Activated CD8-positive, alpha-beta T cell treated with anti-CD3 and anti-CD28 coated beads, Interleukin-2, amount 10 ng/mL, durations not matched to agents 7 days and 5 days (primary cell): ENCODE results near the gene MAP3K10. TPM values are rescaled to one million over a fixed set of nuclear protein-coding genes. Genes with fewer than 3 reads are reported as not detected.

Experiments used
- ATAC-seq: fragments of 150-1000 bp; cut with Tn5 transposase; one replicate; pipeline ENCODE4 v1.10.0; 2021; ENCODE audit warnings: moderate library complexity
- CTCF ChIA-PET: fragments of 350-600 bp; sonication (Branson Sonifier 250); formaldehyde crosslinking; loops from one replicate; lab custom pipeline; 2021; ENCODE audit warnings: antibody characterized with exemption; lab: Charles Lee
- POLR2A ChIA-PET: fragments of 350-600 bp; sonication (Branson Sonifier 250); formaldehyde crosslinking; loops from one replicate; lab custom pipeline; 2021; ENCODE audit warnings: antibody characterized with exemption; lab: Charles Lee
- DNase-seq: peaks from one replicate; pipeline ENCODE4 v3.0.0-alpha.2; 2020
- H3K27ac Mint-ChIP-seq: one replicate; pipeline ENCODE4 v1.8.0; 2021; ENCODE audit warnings: mild to moderate bottlenecking, mixed read lengths
- H3K27me3 Mint-ChIP-seq: one replicate; pipeline ENCODE4 v1.8.0; 2021; ENCODE audit warnings: low read depth, mixed read lengths
- H3K36me3 Mint-ChIP-seq: one replicate; pipeline ENCODE4 v1.8.0; 2021; ENCODE audit warnings: low read depth, mixed read lengths
- H3K4me1 Mint-ChIP-seq: one replicate; pipeline ENCODE4 v1.8.0; 2021; ENCODE audit warnings: low read depth, mixed read lengths
- H3K4me3 Mint-ChIP-seq: one replicate; pipeline ENCODE4 v1.8.0; 2021; ENCODE audit warnings: mild to moderate bottlenecking, mixed read lengths
- H3K9me3 Mint-ChIP-seq: one replicate; pipeline ENCODE4 v1.8.0; 2022; ENCODE audit warnings: mixed read lengths; ENCODE audit not compliant: insufficient read depth
- total RNA-seq, 2 experiments: library from RNA; stranded (reverse); gene quantifications; one replicate each; pipeline ENCODE4 v1.2.3, GENCODE V29; 2021

MAP3K10 gene
- total RNA-seq, 2 experiments from 2014 or later = 16.2 to 18.4 TPM

DNA sequence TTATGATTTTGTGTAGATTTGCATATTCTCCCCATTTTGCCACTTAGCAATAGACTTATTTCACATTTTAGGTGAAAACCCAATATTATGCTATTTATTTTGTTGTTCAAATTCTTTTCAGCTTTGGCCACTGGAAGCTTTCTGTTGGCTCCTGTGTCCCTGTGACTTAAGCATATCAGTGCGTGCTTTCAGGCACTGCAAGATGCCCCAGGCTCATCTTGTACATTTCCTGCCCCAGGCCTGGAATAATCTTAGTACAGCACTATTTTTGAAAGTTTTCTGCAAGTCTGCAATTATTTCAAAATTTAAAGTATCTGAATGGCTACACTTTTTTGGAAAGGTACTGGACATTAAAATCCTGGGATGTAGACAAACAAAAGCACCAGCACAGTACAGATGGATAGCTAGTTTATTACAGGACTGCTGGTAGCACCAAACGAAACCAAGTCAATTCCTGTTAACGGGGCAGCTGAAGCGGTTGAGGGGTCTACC is 38.7 kb downstream of the MAP3K10 start:
- ChIA-PET CTCF (interaction anchor here (1.0 kb wide), 1 partner anchor 64 kb away, joined by 3 read pairs; no protein-coding TSS in a partner anchor), POLR2A (no interaction called here)
- H3K9me3 Mint-ChIP-seq = no peaks in the 10 kb centered on the region
- no peak overlapping the region for H3K27ac Mint-ChIP-seq
- peaks cover 13% of the 10 kb centered on the region for H3K4me1 Mint-ChIP-seq
- peaks cover 23% of the 10 kb centered on the region for H3K27me3 Mint-ChIP-seq
- DNase-seq (no peak), ATAC-seq (no peak)
- no peak overlapping the region for H3K4me3 Mint-ChIP-seq
- peaks cover 4% of the 10 kb centered on the region for H3K36me3 Mint-ChIP-seq

DNA sequence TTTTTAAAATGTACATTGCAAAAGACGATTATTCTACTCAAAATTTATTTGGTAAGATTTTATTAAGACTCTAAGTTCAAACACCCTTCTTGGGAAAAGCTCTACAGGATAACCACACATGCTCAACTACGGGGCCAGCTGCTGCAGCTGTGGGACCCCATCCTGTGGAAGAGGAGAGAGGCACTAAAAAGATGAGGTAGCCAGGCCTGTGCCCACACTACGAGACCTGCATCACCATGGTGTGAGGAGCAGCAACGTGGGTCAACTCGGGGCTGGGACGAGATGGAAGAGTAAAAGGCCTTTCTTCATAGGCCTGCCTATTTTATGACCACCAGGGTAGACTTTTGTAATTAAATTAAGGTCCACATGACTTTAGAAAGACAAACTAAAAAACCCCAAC is 39.8 kb downstream of the MAP3K10 start:
- ChIA-PET POLR2A (no interaction called here), CTCF (no interaction called here)
- no peaks in the 10 kb centered on the region for H3K9me3 Mint-ChIP-seq
- DNase-seq (no peak), ATAC-seq (no peak)
- no peak overlapping the region for H3K27ac Mint-ChIP-seq
- H3K36me3 Mint-ChIP-seq = peaks cover 6% of the 10 kb centered on the region
- no peak overlapping the region for H3K4me3 Mint-ChIP-seq
- peaks cover 14% of the 10 kb centered on the region for H3K27me3 Mint-ChIP-seq
- H3K4me1 Mint-ChIP-seq = peaks cover 8% of the 10 kb centered on the region

DNA sequence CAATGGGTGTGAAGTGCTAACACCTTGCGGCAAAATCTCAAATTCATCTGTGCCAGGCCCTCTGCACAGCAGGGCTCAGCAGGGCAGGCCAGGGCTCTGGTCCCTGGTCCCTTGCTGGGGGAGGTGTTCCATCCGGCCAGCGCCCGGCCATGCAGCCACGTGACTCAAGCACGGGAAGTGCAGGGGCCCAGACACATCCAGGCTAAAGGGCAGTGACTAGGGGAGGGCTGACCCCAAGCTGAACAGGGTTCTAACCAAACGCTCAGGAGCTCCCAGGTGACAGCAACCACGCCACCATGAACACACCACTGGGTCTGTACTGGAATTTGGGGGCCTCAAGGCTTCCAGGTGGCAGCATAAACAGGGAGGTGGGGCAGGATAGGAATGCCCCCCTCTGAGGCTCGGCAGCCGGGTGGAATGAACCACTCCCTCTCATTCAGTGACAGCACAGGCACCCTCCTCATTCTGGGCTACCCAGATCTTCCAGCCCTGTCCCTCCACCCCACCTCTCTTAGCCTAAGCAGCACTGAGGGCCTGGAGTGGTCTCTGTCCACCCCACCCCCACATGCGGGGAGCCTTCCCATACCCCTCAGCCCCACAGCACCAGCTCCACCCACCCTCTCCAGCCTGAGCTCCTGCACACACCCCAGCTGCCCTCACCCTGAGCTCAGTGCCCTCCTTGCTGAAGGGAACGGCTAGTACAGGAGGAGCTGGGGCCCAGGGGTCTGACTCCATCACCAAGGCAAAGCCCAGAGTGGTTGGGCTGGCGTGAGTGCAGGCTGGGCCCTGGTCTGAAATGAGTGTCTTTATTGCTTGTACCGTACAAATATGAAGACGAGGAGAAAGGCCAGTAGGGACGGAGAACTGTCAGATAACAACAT is 40.6 kb downstream of the MAP3K10 start:
- H3K9me3 Mint-ChIP-seq = no peaks in the 10 kb centered on the region
- CTCF ChIA-PET = no interaction called here
- H3K27ac Mint-ChIP-seq = no peak overlapping the region

DNA sequence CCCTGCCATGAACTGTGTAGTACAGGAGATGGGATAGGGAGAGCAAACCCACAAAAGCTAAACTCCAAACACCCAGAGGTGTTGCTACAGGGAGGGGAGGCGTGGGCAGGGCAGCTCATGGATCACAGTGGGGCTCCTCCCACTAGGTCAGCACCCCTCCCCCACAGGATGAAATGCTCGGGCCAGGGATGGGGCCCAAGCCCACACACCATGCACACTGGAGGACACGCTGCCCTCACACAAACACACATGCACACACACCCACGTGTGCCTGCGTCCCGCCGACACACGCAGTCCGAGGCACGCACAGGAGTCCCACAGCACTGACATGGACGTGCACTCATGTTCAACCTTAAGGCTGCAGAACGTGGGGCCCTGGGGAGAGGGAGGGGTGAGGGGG is 41.3 kb downstream of the MAP3K10 start:
- Mint-ChIP-seq H3K4me1 (peaks cover 7% of the 10 kb centered on the region), H3K27ac (no peak overlapping the region), H3K9me3 (no peaks in the 10 kb centered on the region), H3K27me3 (peaks cover 4% of the 10 kb centered on the region), H3K36me3 (peaks cover 11% of the 10 kb centered on the region), H3K4me3 (no peak overlapping the region)
- DNase-seq = no peak
- ATAC-seq = no peak
- ChIA-PET CTCF (no interaction called here), POLR2A (no interaction called here)

More for the DNA sequence above, 40.6 kb downstream of the MAP3K10 start:
- Mint-ChIP-seq H3K4me1 (peaks cover 7% of the 10 kb centered on the region), H3K36me3 (peaks cover 7% of the 10 kb centered on the region), H3K27me3 (peaks cover 10% of the 10 kb centered on the region), H3K4me3 (no peak overlapping the region)
- POLR2A ChIA-PET = no interaction called here
- ATAC-seq = no peak
- no peak for DNase-seq

DNA sequence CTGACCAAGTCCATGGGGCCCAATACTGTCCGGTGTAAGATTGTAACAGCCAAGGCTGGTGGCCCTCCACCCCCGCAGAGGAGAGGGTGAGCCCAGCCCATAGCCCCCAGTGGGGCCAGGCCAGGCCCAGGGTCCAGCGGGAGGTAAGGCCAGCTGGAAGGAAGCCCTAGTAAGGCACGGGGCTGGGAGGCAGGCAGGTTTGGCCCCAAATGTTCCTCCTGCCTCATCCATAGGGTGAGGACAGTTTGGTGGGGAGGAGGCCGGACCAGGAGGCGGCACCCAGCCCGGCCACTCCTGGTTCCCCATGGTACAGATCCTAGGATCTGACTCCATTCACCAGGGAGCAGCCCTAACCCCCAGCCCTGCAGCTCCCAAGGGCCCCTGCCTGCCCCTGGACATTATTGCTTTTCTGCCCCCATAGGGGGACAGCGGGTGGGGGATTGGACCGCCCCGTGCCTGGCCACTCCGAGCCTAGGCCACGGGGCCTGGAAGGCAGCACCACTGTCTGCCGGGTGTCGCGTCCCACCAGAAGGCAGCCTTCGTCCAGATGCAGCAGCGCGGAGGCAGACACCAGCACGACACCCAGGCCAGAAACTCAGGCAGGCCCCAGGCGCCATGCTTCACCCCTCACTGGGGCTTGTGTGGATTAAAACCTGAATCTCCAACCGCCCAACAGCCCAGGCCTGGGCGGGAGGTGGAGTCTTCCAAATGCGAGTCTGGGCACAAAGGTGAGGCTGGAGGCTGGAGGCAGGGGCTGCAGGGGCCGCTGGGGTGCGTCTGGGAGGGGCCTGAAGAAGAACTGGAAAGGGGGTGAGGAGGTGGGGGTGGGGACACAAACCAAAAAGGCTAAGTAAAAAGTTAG is 42.0 kb downstream of the MAP3K10 start:
- ChIA-PET POLR2A (no interaction called here), CTCF (no interaction called here)
- no peak for DNase-seq
- H3K27ac Mint-ChIP-seq = no peak overlapping the region
- H3K4me3 Mint-ChIP-seq = no peak overlapping the region
- ATAC-seq = no peak
- peaks cover 2% of the 10 kb centered on the region for H3K27me3 Mint-ChIP-seq
- H3K4me1 Mint-ChIP-seq = peaks cover 7% of the 10 kb centered on the region
- H3K36me3 Mint-ChIP-seq = peaks cover 11% of the 10 kb centered on the region
- no peaks in the 10 kb centered on the region for H3K9me3 Mint-ChIP-seq

DNA sequence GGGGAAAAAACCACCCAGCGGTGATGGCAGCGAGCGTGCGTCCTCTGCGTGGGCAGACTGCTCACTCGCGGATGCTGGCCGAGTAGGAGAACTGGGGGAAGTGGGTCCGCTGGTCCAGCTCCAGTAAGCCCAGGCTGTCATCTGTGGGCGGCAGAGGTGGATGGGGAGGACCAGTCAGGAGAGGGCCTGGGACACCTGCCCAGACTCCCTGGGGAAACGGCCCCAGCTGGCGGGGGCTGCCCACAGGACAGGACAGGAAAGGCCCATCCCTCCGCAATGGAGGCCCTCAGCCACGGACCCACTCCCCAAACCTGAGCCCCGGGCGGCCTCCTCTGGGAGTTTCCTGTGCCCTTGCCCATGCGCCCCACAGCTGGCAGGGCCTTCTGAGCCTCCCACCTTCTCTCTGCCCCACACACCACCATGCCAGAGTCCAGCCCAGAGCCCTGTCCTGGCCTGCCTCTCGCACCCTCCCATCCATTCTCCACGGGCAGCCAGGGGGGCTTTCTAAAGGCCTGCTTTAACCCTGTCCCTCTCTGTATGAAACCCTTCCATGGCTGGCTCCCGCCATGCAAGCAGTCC is 42.7 kb downstream of the MAP3K10 start:
- H3K27me3 Mint-ChIP-seq = no peaks in the 10 kb centered on the region
- no peaks in the 10 kb centered on the region for H3K9me3 Mint-ChIP-seq
- peaks cover 11% of the 10 kb centered on the region for H3K36me3 Mint-ChIP-seq
- no peak overlapping the region for H3K27ac Mint-ChIP-seq
- POLR2A ChIA-PET = no interaction called here
- CTCF ChIA-PET = no interaction called here
- no peak overlapping the region for H3K4me3 Mint-ChIP-seq
- DNase-seq (no peak), ATAC-seq (no peak)
- peaks cover 7% of the 10 kb centered on the region for H3K4me1 Mint-ChIP-seq

DNA sequence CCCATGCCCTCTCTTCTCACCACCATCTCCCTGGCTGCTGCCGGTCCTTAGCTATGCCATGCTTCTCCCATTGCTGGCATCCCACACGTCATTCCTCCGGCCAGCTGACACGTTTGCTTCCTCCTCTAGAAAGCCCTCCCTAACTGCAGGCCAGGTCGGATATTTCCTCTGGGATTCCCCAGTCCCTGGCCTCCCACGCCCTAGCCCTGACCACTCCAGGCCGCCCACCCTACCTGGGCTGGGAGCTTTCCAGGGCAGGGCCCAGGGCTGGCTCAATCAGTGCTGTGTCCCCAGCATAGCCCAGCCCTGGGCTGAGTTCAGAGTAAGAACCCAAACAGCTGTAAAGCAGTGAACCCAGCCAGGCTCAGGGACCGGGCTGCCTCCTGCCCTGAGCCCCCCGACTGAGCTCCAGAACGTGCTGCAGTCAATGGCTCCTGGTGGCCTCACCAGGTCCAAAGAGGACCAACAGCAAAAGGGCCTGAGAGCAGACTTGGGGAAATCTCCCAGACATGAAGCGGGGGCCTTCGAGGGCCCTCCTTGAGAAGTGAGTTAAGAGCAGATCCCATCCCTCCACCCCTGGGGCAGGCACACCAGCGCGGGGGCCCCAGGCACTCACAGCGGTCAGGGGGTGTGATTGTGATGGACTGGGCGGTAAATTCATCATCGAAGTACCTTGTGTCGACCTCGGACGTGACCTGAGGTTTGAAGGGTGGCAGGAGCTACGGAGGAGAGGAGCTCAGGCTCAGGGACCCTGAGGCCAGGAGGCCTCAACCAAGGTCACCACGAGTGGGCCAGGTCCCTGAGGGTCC is 43.4 kb downstream of the MAP3K10 start:
- H3K4me1 Mint-ChIP-seq = peaks cover 4% of the 10 kb centered on the region
- DNase-seq = no peak
- CTCF ChIA-PET = no interaction called here
- no peak overlapping the region for H3K4me3 Mint-ChIP-seq
- no peaks in the 10 kb centered on the region for H3K9me3 Mint-ChIP-seq
- no peak for ATAC-seq
- POLR2A ChIA-PET = no interaction called here
- H3K36me3 Mint-ChIP-seq = peaks cover 17% of the 10 kb centered on the region
- H3K27ac Mint-ChIP-seq = no peak overlapping the region
- H3K27me3 Mint-ChIP-seq = no peaks in the 10 kb centered on the region

DNA sequence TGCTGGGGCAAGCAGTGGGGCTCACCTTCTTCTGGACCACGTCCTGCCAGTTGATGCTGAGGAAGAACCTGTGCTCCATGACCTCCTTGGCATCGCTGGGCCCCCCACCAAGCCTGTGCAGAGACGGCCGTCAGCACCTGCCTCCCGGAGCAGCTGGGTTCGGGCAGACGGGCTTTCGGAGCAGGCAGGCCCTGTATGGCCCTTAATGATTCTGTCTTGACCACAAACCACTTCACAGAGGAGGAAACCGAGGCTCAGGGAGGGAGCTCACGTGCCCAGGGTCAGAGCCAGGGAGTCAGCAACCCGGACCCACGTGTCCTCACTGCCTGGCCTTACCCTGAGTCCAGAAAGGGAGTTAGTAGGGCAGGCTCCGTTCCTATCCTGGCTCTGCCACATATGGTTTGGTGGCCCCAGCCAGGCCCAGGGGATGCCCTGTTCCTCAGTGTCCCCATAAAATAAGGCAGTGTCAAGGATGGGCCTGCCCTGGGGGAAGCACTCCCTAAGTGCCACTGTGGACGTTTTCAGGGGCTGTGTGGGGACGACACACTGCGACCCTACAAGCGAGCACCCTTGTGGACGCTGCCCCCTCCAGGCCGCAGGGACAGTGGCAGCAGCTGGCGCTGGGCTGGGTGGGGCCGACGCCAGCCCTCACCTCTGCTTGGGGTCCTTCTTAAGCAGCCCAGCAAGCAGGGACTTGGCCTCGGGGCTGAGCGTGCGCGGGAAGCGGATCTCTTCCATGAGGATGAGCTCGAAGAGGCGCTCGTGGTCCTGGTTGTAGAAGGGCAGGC is 44.2 kb downstream of the MAP3K10 start:
- POLR2A ChIA-PET = no interaction called here
- H3K4me3 Mint-ChIP-seq = no peak overlapping the region
- H3K27ac Mint-ChIP-seq = no peak overlapping the region
- no peak for ATAC-seq
- no peaks in the 10 kb centered on the region for H3K27me3 Mint-ChIP-seq
- CTCF ChIA-PET = no interaction called here
- H3K4me1 Mint-ChIP-seq = no peaks in the 10 kb centered on the region
- DNase-seq = no peak
- H3K36me3 Mint-ChIP-seq = peaks cover 20% of the 10 kb centered on the region
- no peaks in the 10 kb centered on the region for H3K9me3 Mint-ChIP-seq

DNA sequence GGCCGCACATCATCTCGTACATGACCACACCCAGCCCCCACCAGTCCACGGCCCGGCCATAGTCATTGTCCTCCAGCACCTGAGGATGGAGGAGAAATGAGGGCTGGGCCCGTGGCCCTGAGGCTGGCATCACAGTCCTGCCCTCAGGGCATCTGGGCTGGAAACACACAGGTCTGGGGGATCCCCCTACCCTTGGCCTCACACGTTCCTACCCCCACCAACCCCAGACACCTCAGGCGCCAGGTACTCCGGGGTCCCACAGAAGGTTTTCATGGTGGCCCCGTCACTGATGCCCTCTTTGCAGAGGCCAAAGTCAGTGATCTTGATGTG is 44.8 kb downstream of the MAP3K10 start:
- ChIA-PET CTCF (no interaction called here), POLR2A (no interaction called here)
- Mint-ChIP-seq H3K4me3 (no peak overlapping the region), H3K36me3 (peaks cover 20% of the 10 kb centered on the region), H3K27ac (no peak overlapping the region), H3K9me3 (no peaks in the 10 kb centered on the region), H3K4me1 (no peaks in the 10 kb centered on the region), H3K27me3 (no peaks in the 10 kb centered on the region)
- no peak for ATAC-seq
- no peak for DNase-seq

DNA sequence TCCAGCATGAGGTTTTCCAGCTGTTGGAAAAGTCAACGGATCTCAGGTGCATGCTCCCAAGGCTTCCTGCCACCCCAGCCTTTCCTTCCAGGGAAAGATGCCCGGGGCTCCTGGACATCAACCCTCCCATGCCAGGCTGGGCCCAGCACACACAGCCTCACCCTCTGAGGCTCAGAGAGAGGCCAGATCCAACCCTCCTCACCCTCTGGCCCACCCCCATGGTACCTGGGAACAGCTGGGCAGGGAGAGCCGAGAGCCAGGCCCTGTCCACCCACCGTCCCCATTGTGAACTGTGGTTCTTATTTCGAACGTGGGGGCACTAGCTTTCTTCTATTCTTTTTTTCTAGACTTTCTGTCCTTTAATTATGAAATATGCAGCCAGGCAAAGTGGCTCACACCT is 45.1 kb downstream of the MAP3K10 start:
- no peak overlapping the region for H3K4me3 Mint-ChIP-seq
- no peaks in the 10 kb centered on the region for H3K27me3 Mint-ChIP-seq
- ATAC-seq (no peak), DNase-seq (no peak)
- H3K9me3 Mint-ChIP-seq = no peaks in the 10 kb centered on the region
- ChIA-PET POLR2A (no interaction called here), CTCF (no interaction called here)
- H3K27ac Mint-ChIP-seq = no peak overlapping the region
- H3K4me1 Mint-ChIP-seq = no peaks in the 10 kb centered on the region
- H3K36me3 Mint-ChIP-seq = peaks cover 22% of the 10 kb centered on the region

DNA sequence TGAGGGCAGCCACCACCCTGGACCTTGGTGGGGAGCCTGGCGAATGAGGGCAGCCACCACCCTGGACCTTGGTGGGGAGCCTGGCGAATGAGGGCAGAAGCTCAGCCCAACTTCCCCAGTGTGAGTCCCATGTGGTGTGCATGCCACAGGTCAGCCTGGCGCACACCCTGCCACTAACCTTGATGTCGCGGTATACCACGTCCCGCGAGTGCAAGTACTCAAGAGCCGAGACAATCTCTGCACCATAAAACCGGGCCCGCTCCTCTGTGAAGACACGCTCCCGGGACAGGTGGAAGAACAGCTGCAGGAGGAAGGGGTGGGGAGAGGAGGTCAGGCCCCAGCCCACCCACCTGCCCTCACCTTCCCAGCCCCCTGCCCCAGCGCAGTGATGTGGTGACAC is 46.6 kb downstream of the MAP3K10 start:
- CTCF ChIA-PET = no interaction called here
- Mint-ChIP-seq H3K36me3 (peaks cover 25% of the 10 kb centered on the region), H3K27ac (no peak overlapping the region), H3K27me3 (no peaks in the 10 kb centered on the region), H3K4me3 (no peak overlapping the region), H3K9me3 (no peaks in the 10 kb centered on the region), H3K4me1 (no peaks in the 10 kb centered on the region)
- ATAC-seq (no peak), DNase-seq (no peak)
- POLR2A ChIA-PET = no interaction called here
